ENCODE measurements around the gene GRIK4. TPM values are rescaled to one million over a fixed set of nuclear protein-coding genes. Genes with fewer than 3 reads are reported as not detected.

GRIK4 gene
- total RNA-seq, 1 donor from 2014 or later, result 4.5 TPM

- H3K27ac Mint-ChIP-seq (ENCODE audit: unreplicated experiment), result no peak overlapping the region
- peaks cover 6% of the 10 kb centered on the region for H3K36me3 Mint-ChIP-seq (ENCODE audit: low read depth, unreplicated experiment)
- H3K4me1 Mint-ChIP-seq (ENCODE audit: unreplicated experiment), result peaks cover 7% of the 10 kb centered on the region
- DNase-seq (ENCODE audit: low spot score), result no peak
- TF ChIP-seq CTCF (IDR thresholded peaks at IDR 0.05; ENCODE audit: unreplicated experiment), result no peak
- H3K4me3 Mint-ChIP-seq (ENCODE audit: unreplicated experiment), result no peak overlapping the region
- peaks cover 7% of the 10 kb centered on the region for H3K27me3 Mint-ChIP-seq (ENCODE audit: unreplicated experiment)
- no peaks in the 10 kb centered on the region for H3K9me3 Mint-ChIP-seq (ENCODE audit: unreplicated experiment)
Measured at GRCh38 chr11:120709808-120710207, 198.3 kb downstream of the GRIK4 start.

GRCh38 chr11:120710354-120711131 is 199.0 kb downstream of the GRIK4 start:
- Mint-ChIP-seq H3K9me3 (ENCODE audit: unreplicated experiment) (no peaks in the 10 kb centered on the region), H3K36me3 (ENCODE audit: low read depth, unreplicated experiment) (peaks cover 6% of the 10 kb centered on the region), H3K4me1 (ENCODE audit: unreplicated experiment) (peaks cover 12% of the 10 kb centered on the region), H3K4me3 (ENCODE audit: unreplicated experiment) (no peak overlapping the region), H3K27ac (ENCODE audit: unreplicated experiment) (no peak overlapping the region), H3K27me3 (ENCODE audit: unreplicated experiment) (peaks cover 7% of the 10 kb centered on the region)
- peak; percentile 17 for DNase-seq (ENCODE audit: low spot score)
- no peak for TF ChIP-seq CTCF (IDR thresholded peaks at IDR 0.05; ENCODE audit: unreplicated experiment)

GRCh38 chr11:120712014-120712413 is 200.5 kb downstream of the GRIK4 start:
- Mint-ChIP-seq H3K27ac (ENCODE audit: unreplicated experiment) (no peak overlapping the region), H3K9me3 (ENCODE audit: unreplicated experiment) (no peaks in the 10 kb centered on the region), H3K4me3 (ENCODE audit: unreplicated experiment) (no peak overlapping the region), H3K36me3 (ENCODE audit: low read depth, unreplicated experiment) (peaks cover 4% of the 10 kb centered on the region), H3K4me1 (ENCODE audit: unreplicated experiment) (peaks cover 12% of the 10 kb centered on the region), H3K27me3 (ENCODE audit: unreplicated experiment) (peaks cover 6% of the 10 kb centered on the region)
- TF ChIP-seq CTCF (IDR thresholded peaks at IDR 0.05; ENCODE audit: unreplicated experiment), result no peak
- no peak for DNase-seq (ENCODE audit: low spot score)

GRCh38 chr11:120712881-120713280 is 201.3 kb downstream of the GRIK4 start:
- no peaks in the 10 kb centered on the region for H3K9me3 Mint-ChIP-seq (ENCODE audit: unreplicated experiment)
- H3K27me3 Mint-ChIP-seq (ENCODE audit: unreplicated experiment), result peaks cover 6% of the 10 kb centered on the region
- H3K4me3 Mint-ChIP-seq (ENCODE audit: unreplicated experiment), result no peak overlapping the region
- no peak overlapping the region for H3K27ac Mint-ChIP-seq (ENCODE audit: unreplicated experiment)
- no peaks in the 10 kb centered on the region for H3K36me3 Mint-ChIP-seq (ENCODE audit: low read depth, unreplicated experiment)
- peaks cover 12% of the 10 kb centered on the region for H3K4me1 Mint-ChIP-seq (ENCODE audit: unreplicated experiment)
- no peak for TF ChIP-seq CTCF (IDR thresholded peaks at IDR 0.05; ENCODE audit: unreplicated experiment)
- DNase-seq (ENCODE audit: low spot score), result no peak

GRCh38 chr11:120713296-120713695 is 201.7 kb downstream of the GRIK4 start:
- Mint-ChIP-seq H3K4me3 (ENCODE audit: unreplicated experiment) (no peak overlapping the region), H3K4me1 (ENCODE audit: unreplicated experiment) (peaks cover 12% of the 10 kb centered on the region), H3K27me3 (ENCODE audit: unreplicated experiment) (peaks cover 6% of the 10 kb centered on the region), H3K27ac (ENCODE audit: unreplicated experiment) (no peak overlapping the region), H3K36me3 (ENCODE audit: low read depth, unreplicated experiment) (no peaks in the 10 kb centered on the region), H3K9me3 (ENCODE audit: unreplicated experiment) (no peaks in the 10 kb centered on the region)
- no peak for DNase-seq (ENCODE audit: low spot score)
- TF ChIP-seq CTCF (IDR thresholded peaks at IDR 0.05; ENCODE audit: unreplicated experiment), result no peak
